GM12872 (cell line): ENCODE measurements around the gene PTCH1.

Experiments
- CTCF ChIP-seq: IDR thresholded peaks from 3 replicates; pipeline ENCODE4 v1.5.1; 2011; ENCODE audit warnings: low read depth, mild to moderate bottlenecking, low read length, moderate library complexity; ENCODE audit not compliant: insufficient read depth

Gene PTCH1

GRCh38 chr9:95444160-95444559 lies 72.6 kb downstream of the PTCH1 start:
- TF ChIP-seq CTCF = no peak

DNA sequence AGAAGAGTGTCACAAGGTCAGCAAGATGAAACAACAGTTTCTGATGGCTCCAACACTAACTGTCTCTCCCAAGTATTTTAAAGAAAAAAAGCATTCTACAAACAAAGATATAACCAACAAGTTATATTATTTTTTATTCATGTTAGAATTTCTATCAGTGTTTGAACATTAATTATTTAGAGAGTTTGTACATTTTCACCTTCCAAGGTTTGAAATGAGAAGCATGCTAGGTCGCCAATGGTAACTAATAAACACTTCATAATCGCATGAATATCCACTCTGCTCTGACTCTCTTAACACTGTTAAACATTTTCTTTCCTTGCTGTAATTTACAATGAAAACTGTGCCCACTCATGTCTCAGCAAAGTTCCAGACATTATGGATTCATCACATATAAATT lies 73.5 kb downstream of the PTCH1 start:
- TF ChIP-seq CTCF = no peak

- TF ChIP-seq CTCF = no peak
These were observed 75.7 kb downstream of the PTCH1 start for GRCh38 chr9:95441081-95441480.

GRCh38 chr9:95440447-95440846 lies 76.3 kb downstream of the PTCH1 start:
- no peak for TF ChIP-seq CTCF

DNA sequence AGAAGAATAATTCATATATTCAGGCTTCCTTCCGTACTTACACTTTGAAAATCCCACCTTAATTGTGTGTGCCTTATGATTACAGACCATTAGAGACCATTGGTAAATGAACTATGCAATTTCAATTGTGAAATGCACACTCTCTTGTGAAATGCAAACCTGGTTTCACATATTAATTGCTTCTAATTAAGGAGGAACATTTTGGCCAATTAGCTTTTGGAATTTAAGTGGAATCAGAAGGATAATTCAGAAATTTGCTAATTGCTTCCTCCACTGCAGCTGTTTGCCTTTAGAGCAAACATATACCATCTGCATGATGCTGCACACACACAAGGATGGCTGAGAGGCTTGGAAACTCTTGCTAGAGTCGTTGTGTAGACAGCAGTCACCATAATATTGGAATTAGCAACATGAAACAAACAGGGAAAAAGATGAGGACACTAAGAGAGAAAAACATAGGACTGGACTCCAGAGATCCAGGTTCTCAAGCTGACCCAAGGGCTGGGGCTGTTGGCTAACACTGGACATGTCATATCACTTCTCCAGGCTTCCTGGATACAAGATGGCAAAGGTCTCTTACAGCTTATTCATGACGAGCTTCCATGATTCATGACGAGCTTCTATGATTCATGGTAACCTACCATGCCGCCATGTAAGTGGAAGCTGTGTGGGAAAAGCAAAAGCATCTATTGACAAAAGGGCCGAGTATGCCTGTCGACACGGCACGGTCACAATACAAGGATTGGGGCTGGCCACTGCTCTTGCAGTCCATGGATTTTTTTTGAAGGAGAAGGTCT lies 78.0 kb downstream of the PTCH1 start:
- TF ChIP-seq CTCF = no peak

GRCh38 chr9:95437559-95437958 lies 79.2 kb downstream of the PTCH1 start:
- TF ChIP-seq CTCF = no peak

DNA sequence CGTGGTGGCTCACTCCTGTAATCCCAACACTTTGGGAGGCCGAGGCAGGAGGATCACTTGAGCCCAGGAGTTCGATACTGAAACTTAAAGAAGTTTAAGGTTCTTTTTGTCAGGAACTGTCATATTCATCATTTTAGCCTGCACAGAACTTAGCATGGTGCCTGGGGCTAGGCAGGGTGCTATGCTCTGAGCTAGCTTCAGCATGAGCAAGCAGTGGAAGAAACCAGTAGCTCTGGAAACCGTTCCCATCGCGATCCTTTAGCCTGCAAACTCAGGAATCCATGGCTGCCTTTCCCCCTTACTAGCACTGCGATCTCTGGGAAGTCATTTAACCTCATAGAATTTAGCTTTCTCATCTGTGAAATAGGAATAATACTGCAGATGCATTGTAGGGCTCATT lies 80.4 kb downstream of the PTCH1 start:
- TF ChIP-seq CTCF = no peak
